Fibroblast of lung (primary cell): ENCODE data around the gene ITPK1. TPM values are rescaled to one million over a fixed set of nuclear protein-coding genes. Genes with fewer than 3 reads are reported as not detected.
A peak's percentile ranks its signal among the peaks of the same experiment; 100 is the strongest.
"Not testable (repeated sequence)": the region's sequence is repeated elsewhere in the genome, so short reads cannot be mapped to it uniquely, and the experiment has no call there.

Experiments
- DNase-seq, 2 donors: peaks; one replicate each; pipeline versions ENCODE4 v3.0.0 to v3.0.0-alpha.2; 2010; ENCODE audit warnings: low read depth in 2 of 2
- H2AFZ ChIP-seq: 2 replicates; pipeline ENCODE4 v1.5.1; 2012; ENCODE audit warnings: low read length, control low read depth, inconsistent platforms
- H3K27ac ChIP-seq: 2 replicates; pipeline ENCODE4 v1.5.1; 2011; ENCODE audit warnings: low read length, control low read depth; ENCODE audit not compliant: insufficient read depth
- H3K27me3 ChIP-seq: 2 replicates; pipeline ENCODE4 v1.5.1; 2011; ENCODE audit warnings: mild to moderate bottlenecking, low read length; ENCODE audit not compliant: control insufficient read depth, insufficient read depth
- H3K36me3 ChIP-seq: 2 replicates; pipeline ENCODE4 v1.5.1; 2011; ENCODE audit warnings: low read length; ENCODE audit not compliant: control insufficient read depth, insufficient read depth
- H3K4me1 ChIP-seq: 2 replicates; pipeline ENCODE4 v1.5.1; 2011; ENCODE audit warnings: low read length; ENCODE audit not compliant: control insufficient read depth, insufficient read depth; ENCODE audit errors: extremely low read depth
- H3K4me2 ChIP-seq: 2 replicates; pipeline ENCODE4 v1.5.1; 2011; ENCODE audit warnings: low read length, control low read depth; ENCODE audit not compliant: insufficient read depth; ENCODE audit errors: extremely low read depth
- H3K4me3 ChIP-seq, 4 experiments: fragments of 200-600 bp in 1 of 4; sonication (generic) in 1 of 4; replicated peaks in 1 of 4; 2 replicates each; pipeline ENCODE4 v1.5.1; 2011 to 2016; ENCODE audit warnings: low read length in 4 of 4, low read depth in 3 of 4, mild to moderate bottlenecking in 3 of 4, control low read depth in 2 of 4, inconsistent platforms in 1 of 4, mixed read lengths in 1 of 4; ENCODE audit not compliant: insufficient read depth in 1 of 4; ENCODE audit errors: control extremely low read depth in 1 of 4
- H3K79me2 ChIP-seq: 2 replicates; pipeline ENCODE4 v1.5.1; 2012; ENCODE audit warnings: mild to moderate bottlenecking, low read length, inconsistent platforms; ENCODE audit not compliant: control insufficient read depth, insufficient read depth
- H3K9ac ChIP-seq: 2 replicates; pipeline ENCODE4 v1.5.1; 2011; ENCODE audit warnings: mild to moderate bottlenecking, low read length, control low read depth; ENCODE audit not compliant: insufficient read depth
- H3K9me3 ChIP-seq: 2 replicates; pipeline ENCODE4 v1.5.1; 2012; ENCODE audit warnings: low read depth, low read length; ENCODE audit not compliant: control insufficient read depth, insufficient read depth
- H4K20me1 ChIP-seq: 2 replicates; pipeline ENCODE4 v1.5.1; 2011; ENCODE audit warnings: low read length; ENCODE audit not compliant: control insufficient read depth, insufficient read depth; ENCODE audit errors: extremely low read depth
- EZH2 ChIP-seq: IDR thresholded peaks from 2 replicates; pipeline ENCODE4 v1.5.1; 2012; ENCODE audit warnings: low read length, control low read depth, mild to moderate bottlenecking; ENCODE audit errors: missing control alignments
- polyA plus RNA-seq, 2 donors: library from polyadenylated mRNA; depleted of rRNA in 1 of 2; stranded (reverse) in 1 of 2; unstranded in 1 of 2; fragments of >200 nt; gene quantifications; 2 replicates each; pipeline ENCODE4 v1.2.1, GENCODE V29; 2011 to 2012; ENCODE audit warnings: missing spikeins in 1 of 2
- total RNA-seq: library from RNA; depleted of rRNA; stranded (reverse); fragments of >200 nt; gene quantifications from 2 replicates; pipeline ENCODE4 v1.2.1, GENCODE V29; 2014
- TF ChIP-seq, protein P1 (sequence below), 2 donors: IDR thresholded peaks in 1 of 2; conservative IDR thresholded peaks in 1 of 2; 1 replicate in 1 of 2; 2 replicates in 1 of 2; pipeline ENCODE4 v1.5.1; 2011 to 2012; ENCODE audit warnings: low read length in 2 of 2, control low read depth in 1 of 2, inconsistent platforms in 1 of 2, low read depth in 1 of 2, mild to moderate bottlenecking in 1 of 2

Gene ITPK1
- total and polyA plus RNA-seq, 2 donors (not counting 1 experiment from before 2014, with no cell fraction given): 9.2 to 23.1 TPM

- Histone ChIP-seq H3K9me3 (no peaks in the 10 kb centered on the region), H3K27me3 (no peaks in the 10 kb centered on the region), H3K4me1 (no peaks in the 10 kb centered on the region), H3K4me2 (no peak overlapping the region), H3K27ac (no peak overlapping the region), H2AFZ (no peak overlapping the region), H3K79me2 (no peaks in the 10 kb centered on the region), H3K36me3 (no peaks in the 10 kb centered on the region), H3K4me3 (no peak overlapping the region), H3K9ac (no peak overlapping the region), H4K20me1 (no peaks in the 10 kb centered on the region)
- TF ChIP-seq EZH2: no peak
- TF ChIP-seq, protein P1, sequence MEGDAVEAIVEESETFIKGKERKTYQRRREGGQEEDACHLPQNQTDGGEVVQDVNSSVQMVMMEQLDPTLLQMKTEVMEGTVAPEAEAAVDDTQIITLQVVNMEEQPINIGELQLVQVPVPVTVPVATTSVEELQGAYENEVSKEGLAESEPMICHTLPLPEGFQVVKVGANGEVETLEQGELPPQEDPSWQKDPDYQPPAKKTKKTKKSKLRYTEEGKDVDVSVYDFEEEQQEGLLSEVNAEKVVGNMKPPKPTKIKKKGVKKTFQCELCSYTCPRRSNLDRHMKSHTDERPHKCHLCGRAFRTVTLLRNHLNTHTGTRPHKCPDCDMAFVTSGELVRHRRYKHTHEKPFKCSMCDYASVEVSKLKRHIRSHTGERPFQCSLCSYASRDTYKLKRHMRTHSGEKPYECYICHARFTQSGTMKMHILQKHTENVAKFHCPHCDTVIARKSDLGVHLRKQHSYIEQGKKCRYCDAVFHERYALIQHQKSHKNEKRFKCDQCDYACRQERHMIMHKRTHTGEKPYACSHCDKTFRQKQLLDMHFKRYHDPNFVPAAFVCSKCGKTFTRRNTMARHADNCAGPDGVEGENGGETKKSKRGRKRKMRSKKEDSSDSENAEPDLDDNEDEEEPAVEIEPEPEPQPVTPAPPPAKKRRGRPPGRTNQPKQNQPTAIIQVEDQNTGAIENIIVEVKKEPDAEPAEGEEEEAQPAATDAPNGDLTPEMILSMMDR (conservative IDR thresholded peaks at IDR 0.05 in 1 of 2, IDR thresholded peaks at IDR 0.05 in 1 of 2; ENCODE audit: low read depth in 1 of 2, low read length in 2 of 2): peak; percentile 38 to 49
- no peak for DNase-seq
These were observed 44.7 kb upstream of the ITPK1 start for GRCh38 chr14:93160353-93160801.

DNA sequence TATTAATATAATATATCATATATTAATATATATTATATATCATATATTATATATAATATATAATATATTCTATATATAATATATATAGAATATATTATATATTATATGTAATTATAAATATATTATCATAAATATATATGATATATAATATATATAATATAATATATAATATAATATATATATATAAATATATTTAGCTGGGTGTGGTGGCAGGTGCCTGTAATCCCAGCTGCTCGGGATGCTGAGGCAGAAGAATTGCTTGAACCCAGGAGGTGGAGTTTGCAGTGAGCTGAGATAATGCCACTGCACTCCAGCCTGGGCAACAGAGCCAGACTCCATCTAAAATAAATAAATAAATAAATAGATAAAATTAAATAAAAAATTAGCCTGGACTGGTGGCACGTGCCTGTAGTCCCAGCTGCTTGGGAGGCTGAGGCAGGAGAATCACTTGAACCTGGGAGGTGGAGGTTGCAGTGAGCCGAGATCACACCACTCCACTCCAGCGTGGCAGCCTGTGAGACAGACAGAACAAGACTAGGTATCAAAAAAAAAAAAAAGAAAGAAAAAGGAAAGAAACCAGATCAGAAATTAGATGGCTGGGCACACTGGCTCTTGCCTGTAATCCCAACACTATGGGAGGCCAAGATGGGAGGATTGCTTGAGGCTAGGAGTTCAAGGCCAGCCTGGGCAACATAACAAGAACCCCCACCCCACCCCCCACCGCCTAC is 44.1 kb upstream of the ITPK1 start:
- not testable (repeated sequence) for H3K27me3 ChIP-seq, H4K20me1 ChIP-seq, DNase-seq, H3K9me3 ChIP-seq, H3K4me2 ChIP-seq, H3K4me3 ChIP-seq, H3K9ac ChIP-seq, H3K27ac ChIP-seq, H3K4me1 ChIP-seq, H3K36me3 ChIP-seq, H3K79me2 ChIP-seq, H2AFZ ChIP-seq

DNA sequence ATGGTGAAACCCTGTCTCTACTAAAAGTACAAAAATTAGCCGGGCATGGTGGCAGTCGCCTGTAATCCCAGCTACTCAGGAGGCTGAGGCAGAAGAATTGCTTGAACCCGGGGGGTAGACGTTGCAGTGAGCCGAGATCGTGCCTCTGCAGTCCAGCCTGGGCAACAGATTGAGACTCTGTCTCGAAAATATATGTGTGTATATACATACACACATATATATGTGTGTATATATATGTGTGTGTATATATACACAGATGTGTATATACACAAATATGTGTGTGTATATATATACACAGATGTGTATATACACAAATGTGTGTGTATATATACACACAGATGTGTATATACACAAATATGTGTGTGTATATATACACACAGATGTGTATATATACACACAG is 42.6 kb upstream of the ITPK1 start:
- H3K4me2 ChIP-seq, H3K27me3 ChIP-seq, H3K36me3 ChIP-seq, H3K79me2 ChIP-seq, H3K9me3 ChIP-seq, H4K20me1 ChIP-seq, H2AFZ ChIP-seq, H3K4me3 ChIP-seq, H3K9ac ChIP-seq, H3K27ac ChIP-seq, DNase-seq, H3K4me1 ChIP-seq: not testable (repeated sequence)

DNA sequence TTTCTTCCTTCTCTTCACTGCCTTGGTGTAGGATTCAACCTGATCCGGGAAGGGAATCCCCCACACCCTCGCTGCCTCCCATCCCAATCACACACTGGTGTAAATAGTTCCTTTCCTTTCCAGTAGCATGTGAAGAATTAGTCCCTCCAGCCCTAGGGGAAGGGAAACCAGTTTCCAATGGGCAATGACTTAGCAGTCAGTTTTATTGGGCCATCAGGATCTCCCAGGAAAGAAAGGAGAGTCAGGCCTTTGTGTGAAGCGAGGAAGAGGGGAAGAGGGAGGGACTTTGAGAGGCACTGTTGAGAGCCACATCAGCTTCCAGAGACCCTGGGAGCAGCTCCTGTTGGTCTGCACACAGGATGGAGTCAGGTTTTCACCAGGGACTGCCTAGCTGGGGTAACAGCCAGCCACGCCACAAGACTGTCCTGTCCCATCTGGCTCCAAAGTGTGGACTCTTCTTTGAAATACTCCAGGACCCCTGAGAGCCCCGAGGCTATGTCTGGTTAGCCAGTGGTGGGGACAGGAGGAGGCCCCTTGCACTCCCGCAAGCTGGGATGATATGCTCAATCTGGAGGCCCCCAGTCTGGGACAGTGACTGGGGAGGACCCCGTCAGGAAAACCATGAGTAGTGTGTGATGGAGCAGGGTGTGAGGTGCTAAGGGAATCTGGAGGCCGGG is 41.1 kb upstream of the ITPK1 start:
- H3K27ac ChIP-seq: no peak overlapping the region
- no peaks in the 10 kb centered on the region for H3K9me3 ChIP-seq
- H3K4me3 ChIP-seq: no peak overlapping the region
- H3K27me3 ChIP-seq: no peaks in the 10 kb centered on the region
- H3K9ac ChIP-seq: no peak overlapping the region
- H4K20me1 ChIP-seq: no peaks in the 10 kb centered on the region
- H3K79me2 ChIP-seq: no peaks in the 10 kb centered on the region
- no peak for DNase-seq
- no peak overlapping the region for H3K4me2 ChIP-seq
- no peak for TF ChIP-seq EZH2
- TF ChIP-seq, protein P1 (conservative IDR thresholded peaks at IDR 0.05 in 1 of 2, IDR thresholded peaks at IDR 0.05 in 1 of 2; ENCODE audit: low read depth in 1 of 2, low read length in 2 of 2): no peak
- H2AFZ ChIP-seq: no peak overlapping the region
- H3K36me3 ChIP-seq: no peaks in the 10 kb centered on the region
- no peaks in the 10 kb centered on the region for H3K4me1 ChIP-seq
